ENCODE results near the gene KDM4E. TPM values are rescaled to one million over a fixed set of nuclear protein-coding genes. Genes with fewer than 3 reads are reported as not detected.

KDM4E gene
- total and polyA plus RNA-seq, 3 donors from 2014 or later, result 0.16 to 0.19 (median 0.17) TPM

DNA sequence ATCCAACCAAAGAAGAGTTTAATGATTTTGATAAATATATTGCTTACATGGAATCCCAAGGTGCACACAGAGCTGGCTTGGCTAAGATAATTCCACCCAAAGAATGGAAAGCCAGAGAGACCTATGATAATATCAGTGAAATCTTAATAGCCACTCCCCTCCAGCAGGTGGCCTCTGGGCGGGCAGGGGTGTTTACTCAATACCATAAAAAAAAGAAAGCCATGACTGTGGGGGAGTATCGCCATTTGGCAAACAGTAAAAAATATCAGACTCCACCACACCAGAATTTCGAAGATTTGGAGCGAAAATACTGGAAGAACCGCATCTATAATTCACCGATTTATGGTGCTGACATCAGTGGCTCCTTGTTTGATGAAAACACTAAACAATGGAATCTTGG lies 27.6 kb upstream of the KDM4E start:
- Histone ChIP-seq H3K36me3 (ENCODE audit: low read depth, missing control alignments) (no peaks in the 10 kb centered on the region), H3K4me1 (no peaks in the 10 kb centered on the region), H3K27ac (no peak overlapping the region), H3K9me3 (no peaks in the 10 kb centered on the region), H3K4me3 (no peak overlapping the region), H3K27me3 (no peaks in the 10 kb centered on the region)
- intact Hi-C loops (cut with DNase I; ENCODE audit: low total_unique reads), result no loop called here
- 96 to 97% methylated on average over 6 of the region's 6 CpGs for WGBS, 2 donors
- no peak for DNase-seq
- TF ChIP-seq, protein P1, sequence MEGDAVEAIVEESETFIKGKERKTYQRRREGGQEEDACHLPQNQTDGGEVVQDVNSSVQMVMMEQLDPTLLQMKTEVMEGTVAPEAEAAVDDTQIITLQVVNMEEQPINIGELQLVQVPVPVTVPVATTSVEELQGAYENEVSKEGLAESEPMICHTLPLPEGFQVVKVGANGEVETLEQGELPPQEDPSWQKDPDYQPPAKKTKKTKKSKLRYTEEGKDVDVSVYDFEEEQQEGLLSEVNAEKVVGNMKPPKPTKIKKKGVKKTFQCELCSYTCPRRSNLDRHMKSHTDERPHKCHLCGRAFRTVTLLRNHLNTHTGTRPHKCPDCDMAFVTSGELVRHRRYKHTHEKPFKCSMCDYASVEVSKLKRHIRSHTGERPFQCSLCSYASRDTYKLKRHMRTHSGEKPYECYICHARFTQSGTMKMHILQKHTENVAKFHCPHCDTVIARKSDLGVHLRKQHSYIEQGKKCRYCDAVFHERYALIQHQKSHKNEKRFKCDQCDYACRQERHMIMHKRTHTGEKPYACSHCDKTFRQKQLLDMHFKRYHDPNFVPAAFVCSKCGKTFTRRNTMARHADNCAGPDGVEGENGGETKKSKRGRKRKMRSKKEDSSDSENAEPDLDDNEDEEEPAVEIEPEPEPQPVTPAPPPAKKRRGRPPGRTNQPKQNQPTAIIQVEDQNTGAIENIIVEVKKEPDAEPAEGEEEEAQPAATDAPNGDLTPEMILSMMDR (IDR thresholded peaks at IDR 0.05), result no peak

- H3K4me3 ChIP-seq, result no peak overlapping the region
- H3K9me3 ChIP-seq, result no peaks in the 10 kb centered on the region
- H3K36me3 ChIP-seq (ENCODE audit: low read depth, missing control alignments), result no peaks in the 10 kb centered on the region
- H3K4me1 ChIP-seq, result no peaks in the 10 kb centered on the region
- no peak for DNase-seq
- 99 to 100% methylated on average over 6 to 13 of the region's 13 CpGs for WGBS, 2 donors
- H3K27me3 ChIP-seq, result no peaks in the 10 kb centered on the region
- no peak overlapping the region for H3K27ac ChIP-seq
- TF ChIP-seq, protein P1 (IDR thresholded peaks at IDR 0.05), result no peak
- TF ChIP-seq POLR2A (IDR thresholded peaks at IDR 0.05), result no peak
- intact Hi-C loops (cut with DNase I; ENCODE audit: low total_unique reads), result no loop called here
Observed at GRCh38 chr11:94998285-94998684, 26.8 kb upstream of the KDM4E start.

DNA sequence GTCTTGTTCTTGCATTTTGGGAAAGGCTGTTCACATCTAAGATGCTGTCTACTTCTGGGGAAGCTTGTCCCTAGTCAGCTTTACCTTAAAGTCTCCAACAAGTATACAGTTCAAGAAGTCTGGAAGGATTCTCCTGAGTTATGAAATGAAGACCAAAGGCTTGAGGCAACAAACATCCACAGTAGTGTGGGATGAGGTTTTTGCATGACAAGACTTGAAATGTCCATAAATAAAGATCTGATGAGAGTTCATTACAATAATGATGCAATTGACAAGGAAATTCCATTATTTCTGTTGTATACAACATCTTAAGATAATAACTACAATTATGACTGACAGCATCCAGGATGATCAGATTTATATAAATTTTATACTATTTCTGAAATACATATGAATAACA lies 21.3 kb upstream of the KDM4E start:
- no peak overlapping the region for H3K4me3 ChIP-seq
- H3K9me3 ChIP-seq, result no peaks in the 10 kb centered on the region
- no peaks in the 10 kb centered on the region for H3K27me3 ChIP-seq
- intact Hi-C loops (cut with DNase I; ENCODE audit: low total_unique reads), result no loop called here
- TF ChIP-seq POLR2A (IDR thresholded peaks at IDR 0.05), result no peak
- TF ChIP-seq, protein P1 (IDR thresholded peaks at IDR 0.05), result no peak
- H3K4me1 ChIP-seq, result no peaks in the 10 kb centered on the region
- H3K36me3 ChIP-seq (ENCODE audit: low read depth, missing control alignments), result no peaks in the 10 kb centered on the region
- no peak for DNase-seq
- H3K27ac ChIP-seq, result no peak overlapping the region

- WGBS, 2 donors, result 90 to 96% methylated on average over 1 of the region's 1 CpG
- no peak for TF ChIP-seq POLR2A (IDR thresholded peaks at IDR 0.05)
- TF ChIP-seq, protein P1 (IDR thresholded peaks at IDR 0.05), result no peak
- no peak overlapping the region for H3K4me3 ChIP-seq
- no peaks in the 10 kb centered on the region for H3K36me3 ChIP-seq (ENCODE audit: low read depth, missing control alignments)
- intact Hi-C loops (cut with DNase I; ENCODE audit: low total_unique reads), result no loop called here
- no peak for DNase-seq
- no peak overlapping the region for H3K27ac ChIP-seq
- no peaks in the 10 kb centered on the region for H3K9me3 ChIP-seq
- no peaks in the 10 kb centered on the region for H3K4me1 ChIP-seq
- no peaks in the 10 kb centered on the region for H3K27me3 ChIP-seq
Observed at GRCh38 chr11:95005642-95006041, 19.4 kb upstream of the KDM4E start.

- H3K27me3 ChIP-seq, result no peaks in the 10 kb centered on the region
- DNase-seq, result no peak
- no peaks in the 10 kb centered on the region for H3K9me3 ChIP-seq
- TF ChIP-seq, protein P1 (IDR thresholded peaks at IDR 0.05), result no peak
- no peak for TF ChIP-seq POLR2A (IDR thresholded peaks at IDR 0.05)
- intact Hi-C loops (cut with DNase I; ENCODE audit: low total_unique reads), result no loop called here
- H3K27ac ChIP-seq, result no peak overlapping the region
- H3K36me3 ChIP-seq (ENCODE audit: low read depth, missing control alignments), result no peaks in the 10 kb centered on the region
- H3K4me3 ChIP-seq, result no peak overlapping the region
- H3K4me1 ChIP-seq, result no peaks in the 10 kb centered on the region
Observed at GRCh38 chr11:95011376-95011775, 13.7 kb upstream of the KDM4E start.
